GM06990 (cell line): ENCODE data around the gene CCT5.

Experiments
- DNase-seq: peaks from one replicate; pipeline ENCODE4 v3.0.0-alpha.2; 2011; ENCODE audit not compliant: insufficient read length; ENCODE audit errors: extremely low read depth
- H3K27me3 ChIP-seq: replicated peaks from 2 replicates; pipeline ENCODE4 v1.6.0; 2011; ENCODE audit warnings: low read length; ENCODE audit not compliant: control insufficient read depth, insufficient read depth
- H3K36me3 ChIP-seq: 2 replicates; pipeline ENCODE4 v1.5.1; 2011; ENCODE audit warnings: low read length; ENCODE audit not compliant: control insufficient read depth, insufficient read depth
- H3K4me3 ChIP-seq: replicated peaks from 2 replicates; pipeline ENCODE4 v1.5.1; 2011; ENCODE audit warnings: low read depth, mild to moderate bottlenecking, control low read depth, low read length
- CTCF ChIP-seq: IDR thresholded peaks from 2 replicates; pipeline ENCODE4 v1.5.1; 2011; ENCODE audit warnings: low read length, control low read depth, mild to moderate bottlenecking, inconsistent platforms; ENCODE audit not compliant: insufficient read depth, poor library complexity, severe bottlenecking

CCT5 gene

DNA sequence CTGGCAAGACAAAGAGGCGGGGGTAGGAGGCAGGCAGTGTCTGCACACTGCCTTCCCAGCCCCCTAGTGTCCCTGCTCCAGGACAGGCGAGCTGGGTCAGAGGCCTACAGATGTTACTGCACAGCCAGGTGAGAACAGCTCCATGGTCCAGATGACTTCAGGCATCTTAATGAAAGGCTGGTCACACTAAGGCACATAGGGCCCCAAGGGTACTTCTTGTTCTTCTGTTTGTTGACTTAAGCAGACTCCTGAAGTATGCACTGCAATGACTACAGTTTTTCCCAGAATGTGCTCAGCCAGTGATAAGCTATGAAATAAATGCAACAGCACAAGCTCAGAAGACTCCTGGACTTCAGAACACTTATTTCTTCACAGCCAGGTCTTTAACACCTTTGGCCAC is 27.8 kb upstream of the CCT5 start:
- Histone ChIP-seq H3K4me3 (no peak overlapping the region), H3K36me3 (peaks cover 2% of the 10 kb centered on the region; the same call in 1 of the 2 replicates), H3K27me3 (no peaks in the 10 kb centered on the region)
- no peak for TF ChIP-seq CTCF
- no peak for DNase-seq

GRCh38 chr5:10227379-10227778 is 22.7 kb upstream of the CCT5 start:
- Histone ChIP-seq H3K36me3 (peaks cover 6% of the 10 kb centered on the region), H3K4me3 (no peak overlapping the region), H3K27me3 (no peaks in the 10 kb centered on the region)
- DNase-seq = no peak
- no peak for TF ChIP-seq CTCF

DNA sequence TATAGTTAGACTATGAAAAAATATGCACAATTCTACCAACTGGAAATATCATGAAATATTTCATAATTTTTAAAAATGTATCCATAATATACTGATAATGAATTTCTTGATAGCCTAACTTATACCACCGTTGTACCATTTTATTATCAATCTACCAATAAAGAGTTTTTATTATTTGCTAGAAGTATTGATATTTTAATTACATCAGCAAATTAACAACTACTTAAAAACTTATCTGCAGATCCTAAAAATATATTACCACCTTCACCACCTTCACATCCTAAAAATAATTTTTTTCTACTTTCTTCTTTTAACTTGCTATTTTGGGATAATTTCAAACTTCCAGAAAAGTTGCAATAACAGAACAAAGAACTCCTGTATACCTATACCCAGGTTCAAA is 21.8 kb upstream of the CCT5 start:
- Histone ChIP-seq H3K36me3 (peaks cover 8% of the 10 kb centered on the region), H3K27me3 (no peaks in the 10 kb centered on the region), H3K4me3 (no peak overlapping the region)
- TF ChIP-seq CTCF = no peak
- DNase-seq = no peak

- no peak for DNase-seq
- peaks cover 8% of the 10 kb centered on the region for H3K36me3 ChIP-seq
- no peak for TF ChIP-seq CTCF
- H3K27me3 ChIP-seq = no peaks in the 10 kb centered on the region
- no peak overlapping the region for H3K4me3 ChIP-seq
Measured at GRCh38 chr5:10229306-10230048, 20.6 kb upstream of the CCT5 start.

GRCh38 chr5:10232386-10232785 is 17.7 kb upstream of the CCT5 start:
- Histone ChIP-seq H3K4me3 (no peak overlapping the region), H3K36me3 (peaks cover 8% of the 10 kb centered on the region), H3K27me3 (no peaks in the 10 kb centered on the region)
- DNase-seq = no peak
- no peak for TF ChIP-seq CTCF

GRCh38 chr5:10233011-10233410 is 17.1 kb upstream of the CCT5 start:
- no peak for DNase-seq
- Histone ChIP-seq H3K36me3 (peaks cover 8% of the 10 kb centered on the region), H3K27me3 (no peaks in the 10 kb centered on the region), H3K4me3 (no peak overlapping the region)
- TF ChIP-seq CTCF = no peak
